Renal cortical epithelial cell (primary cell): Measurements from ENCODE around the gene MUC2. TPM values are rescaled to one million over a fixed set of nuclear protein-coding genes. Genes with fewer than 3 reads are reported as not detected.

Experiments used
- DNase-seq: peaks from one replicate; pipeline ENCODE4 v3.0.0-alpha.2; 2011; ENCODE audit warnings: low read depth
- total RNA-seq: library from RNA; depleted of rRNA; stranded (reverse); fragments of >200 nt; gene quantifications from 2 replicates; pipeline ENCODE4 v1.2.3, GENCODE V29; 2014

MUC2 gene
- total RNA-seq, 1 donor from 2014 or later = not detected

- DNase-seq = no peak
These were observed 23.1 kb upstream of the MUC2 start for GRCh38 chr11:1051356-1052132.

GRCh38 chr11:1052133-1053011, 22.3 kb upstream of the MUC2 start:
- no peak for DNase-seq

- no peak for DNase-seq
These were observed 21.4 kb upstream of the MUC2 start for GRCh38 chr11:1053121-1053901.

GRCh38 chr11:1054143-1055108, 20.2 kb upstream of the MUC2 start:
- no peak for DNase-seq

GRCh38 chr11:1055109-1055703, 19.5 kb upstream of the MUC2 start:
- DNase-seq = no peak

GRCh38 chr11:1055990-1056771, 18.5 kb upstream of the MUC2 start:
- DNase-seq = no peak

GRCh38 chr11:1057806-1058205, 16.9 kb upstream of the MUC2 start:
- DNase-seq = no peak

- no peak for DNase-seq
These were observed 14.9 kb upstream of the MUC2 start for GRCh38 chr11:1059759-1060158.

GRCh38 chr11:1060410-1060809, 14.3 kb upstream of the MUC2 start:
- no peak for DNase-seq

- peak; percentile 74 for DNase-seq
These were observed 13.6 kb upstream of the MUC2 start for GRCh38 chr11:1060852-1061616.

GRCh38 chr11:1062075-1062820, 12.4 kb upstream of the MUC2 start:
- no peak for DNase-seq

GRCh38 chr11:1064167-1064566, 10.5 kb upstream of the MUC2 start:
- DNase-seq = no peak

- no peak for DNase-seq
These were observed 6.7 kb upstream of the MUC2 start for GRCh38 chr11:1067812-1068496.

- no peak for DNase-seq
These were observed 4.9 kb upstream of the MUC2 start for GRCh38 chr11:1069740-1070139.

GRCh38 chr11:1070594-1071462, 3.8 kb upstream of the MUC2 start:
- no peak for DNase-seq

- DNase-seq = no peak
These were observed 3.0 kb upstream of the MUC2 start for GRCh38 chr11:1071571-1072115.
